ENCODE data around the gene TMC7.
A peak's percentile ranks its signal among the peaks of the same experiment; 100 is the strongest.
"Not testable (repeated sequence)": the region's sequence is repeated elsewhere in the genome, so short reads cannot be mapped to it uniquely, and the experiment has no call there.

TMC7 gene

GRCh38 chr16:18983565-18984434 lies at the start of gene TMC7:
TSS of gene TMC7 (plus strand) at chr16:18983934. CDS start at chr16:18984064, 130 bp downstream.
- peak; percentile 94 for DNase-seq

- no peak for DNase-seq
Observed at GRCh38 chr16:18936727-18937340, 46.9 kb upstream of the TMC7 start.

GRCh38 chr16:18937390-18937789 lies 46.3 kb upstream of the TMC7 start:
- DNase-seq, result no peak

GRCh38 chr16:18938986-18939385 lies 44.7 kb upstream of the TMC7 start:
- DNase-seq, result no peak

GRCh38 chr16:18941471-18941870 lies 42.3 kb upstream of the TMC7 start:
- DNase-seq, result no peak

GRCh38 chr16:18942061-18942460 lies 41.7 kb upstream of the TMC7 start:
- DNase-seq, result no peak

GRCh38 chr16:18943414-18943813 lies 40.3 kb upstream of the TMC7 start:
- DNase-seq, result no peak

GRCh38 chr16:18945233-18945632 lies 38.5 kb upstream of the TMC7 start:
- no peak for DNase-seq

GRCh38 chr16:18948372-18949020 lies 35.2 kb upstream of the TMC7 start:
- DNase-seq, result no peak

GRCh38 chr16:18950469-18951185 lies 33.1 kb upstream of the TMC7 start:
- no peak for DNase-seq

GRCh38 chr16:18953547-18953946 lies 30.2 kb upstream of the TMC7 start:
- DNase-seq, result no peak

- not testable (repeated sequence) for DNase-seq
Observed at GRCh38 chr16:18955874-18956580, 27.7 kb upstream of the TMC7 start.

- DNase-seq, result not testable (repeated sequence)
Observed at GRCh38 chr16:18956658-18957241, 27.0 kb upstream of the TMC7 start.

- DNase-seq, result no peak
Observed at GRCh38 chr16:18958621-18959029, 25.1 kb upstream of the TMC7 start.

GRCh38 chr16:18959031-18959505 lies 24.7 kb upstream of the TMC7 start:
- DNase-seq, result no peak

GRCh38 chr16:18965555-18965954 lies 18.2 kb upstream of the TMC7 start:
- DNase-seq, result no peak

GRCh38 chr16:18966791-18967190 lies 16.9 kb upstream of the TMC7 start:
- no peak for DNase-seq

- DNase-seq, result peak; percentile 83
Observed at GRCh38 chr16:18969050-18969854, 14.5 kb upstream of the TMC7 start.

- no peak for DNase-seq
Observed at GRCh38 chr16:18969855-18970240, 13.9 kb upstream of the TMC7 start.

GRCh38 chr16:18975109-18975508 lies 8.6 kb upstream of the TMC7 start:
- DNase-seq, result no peak

GRCh38 chr16:18979936-18980335 lies 3.8 kb upstream of the TMC7 start:
- DNase-seq, result no peak
